ENCODE measurements around the gene ONECUT1. TPM values are rescaled to one million over a fixed set of nuclear protein-coding genes. Genes with fewer than 3 reads are reported as not detected.

Gene ONECUT1
- total RNA-seq, 1 experiment from 2014 or later = 1.3 TPM

DNA sequence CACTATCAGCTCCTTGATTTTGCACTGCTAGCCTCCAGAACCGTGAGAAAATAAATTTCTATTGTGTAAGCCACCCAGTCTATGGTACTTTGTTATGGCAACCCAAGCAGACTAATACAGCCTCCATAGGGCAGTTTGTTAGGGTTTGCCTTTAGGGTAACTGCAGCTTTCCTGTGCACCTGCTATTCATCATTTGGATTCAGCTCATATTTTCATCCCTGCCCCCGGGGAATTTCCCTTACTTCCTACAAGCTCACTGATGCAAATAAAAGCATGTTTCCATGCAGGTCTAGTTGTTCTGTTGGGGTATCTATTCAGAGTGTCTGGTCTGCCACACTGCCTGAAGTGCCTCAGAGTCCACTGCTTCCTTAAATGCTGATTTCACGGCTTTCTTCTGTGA lies 62.3 kb downstream of the ONECUT1 start:
- Histone ChIP-seq H2AFZ (ENCODE audit: low read depth, low read length, poor library complexity, severe bottlenecking) (no peak overlapping the region), H3K4me2 (ENCODE audit: low read length) (no peak overlapping the region), H3K4me1 (ENCODE audit: control insufficient read depth in 1 of 2, insufficient read depth in 2 of 2, low read length in 2 of 2) (no peaks in the 10 kb centered on the region), H3K79me2 (ENCODE audit: insufficient read depth, low read length) (no peaks in the 10 kb centered on the region), H3K4me3 (replicated peaks in 1 of 2; ENCODE audit: low read depth in 1 of 2, low read length in 2 of 2) (no peak overlapping the region), H4K20me1 (ENCODE audit: insufficient read depth) (no peaks in the 10 kb centered on the region), H3K36me3 (ENCODE audit: control insufficient read depth in 1 of 2, insufficient read depth in 2 of 2, low read length in 2 of 2) (no peaks in the 10 kb centered on the region), H3K27me3 (ENCODE audit: insufficient read depth, low read length) (no peaks in the 10 kb centered on the region), H3K27ac (ENCODE audit: low read depth, low read length) (no peak overlapping the region), H3K9me2 (ENCODE audit: insufficient read depth) (no peaks in the 10 kb centered on the region), H3K9me3 (ENCODE audit: control insufficient read depth in 1 of 2, insufficient read depth in 1 of 2, low read depth in 1 of 2, low read length in 2 of 2) (no peaks in the 10 kb centered on the region), H3K9ac (ENCODE audit: low read length) (no peak overlapping the region)
- intact Hi-C loops (cut with micrococcal nuclease) = loop anchor here (2.0 kb wide), 1 partner anchor 19 kb away; no protein-coding TSS in a partner anchor
- RAD21 ChIA-PET (ENCODE audit: low non-redundant PET in 1 of 2, low total read pairs in 2 of 2, uncharacterized antibody in 2 of 2, unreplicated experiment in 2 of 2) = no interaction called here
- ATAC-seq (no peak), DNase-seq (ENCODE audit: low read depth, low spot score) (no peak)
- BruUV-seq (replicated peaks) = no TSS peak
- TF ChIP-seq YY1 (IDR thresholded peaks at IDR 0.05; ENCODE audit: extremely low read depth, insufficient replicate concordance, low read depth, low read length) (no peak), EGR1 (IDR thresholded peaks at IDR 0.05; ENCODE audit: low read depth) (no peak), CEBPB (IDR thresholded peaks at IDR 0.05; ENCODE audit: low read depth) (no peak), SRF (IDR thresholded peaks at IDR 0.05; ENCODE audit: low read depth) (no peak), ZFX (IDR thresholded peaks at IDR 0.05) (no peak), EZH2 (IDR thresholded peaks at IDR 0.05) (no peak), FOSL1 (IDR thresholded peaks at IDR 0.05; ENCODE audit: low read depth) (no peak), POLR2A (IDR thresholded peaks at IDR 0.05; ENCODE audit: borderline replicate concordance, extremely low read depth, insufficient read depth, insufficient read length) (no peak), TCF7L2 (IDR thresholded peaks at IDR 0.05; ENCODE audit: borderline replicate concordance, extremely low read depth, insufficient read depth, insufficient read length) (no peak), ATF3 (IDR thresholded peaks at IDR 0.05) (no peak), JUND (IDR thresholded peaks at IDR 0.05) (no peak), RAD21 (IDR thresholded peaks at IDR 0.05; ENCODE audit: low read depth) (no peak), EZH2phosphoT487 (IDR thresholded peaks at IDR 0.05; ENCODE audit: borderline replicate concordance) (no peak), CTCF (IDR thresholded peaks at IDR 0.05 in 2 of 3, conservative IDR thresholded peaks at IDR 0.05 in 1 of 3; ENCODE audit: borderline replicate concordance in 1 of 3, insufficient read depth in 1 of 3, low read depth in 2 of 3, low read length in 2 of 3) (no peak), CBX3 (IDR thresholded peaks at IDR 0.05; ENCODE audit: low read depth) (no peak)
- CTCF ChIA-PET = no interaction called here
- POLR2A ChIA-PET = no interaction called here

Data from HCT116 (cell line).